KMS-11 (cell line): Measurements from ENCODE around the gene LGALS7B.

Experiments used
- H2AFZ ChIP-seq: fragments of 200-600 bp; sonication (generic); 2 replicates; pipeline ENCODE4 v1.6.1; 2016; ENCODE audit warnings: antibody characterized with exemption, mixed run types, low read depth
- H3K27ac ChIP-seq: fragments of 200-600 bp; sonication (generic); 2 replicates; pipeline ENCODE4 v1.6.1; 2016; ENCODE audit warnings: mild to moderate bottlenecking, mixed run types
- H3K27me3 ChIP-seq: fragments of 200-600 bp; sonication (generic); 2 replicates; pipeline ENCODE4 v1.6.1; 2017; ENCODE audit warnings: mild to moderate bottlenecking, low read depth, mixed run types, moderate library complexity; ENCODE audit not compliant: insufficient read depth
- H3K36me3 ChIP-seq: fragments of 200-600 bp; sonication (generic); 2 replicates; pipeline ENCODE4 v1.6.1; 2017; ENCODE audit warnings: mild to moderate bottlenecking, mixed run types; ENCODE audit not compliant: insufficient read depth
- H3K4me1 ChIP-seq: fragments of 200-600 bp; sonication (generic); 2 replicates; pipeline ENCODE4 v1.6.1; 2016; ENCODE audit warnings: mild to moderate bottlenecking, low read depth, mixed run types; ENCODE audit not compliant: poor library complexity, severe bottlenecking
- H3K4me2 ChIP-seq: fragments of 200-600 bp; sonication (generic); 2 replicates; pipeline ENCODE4 v1.7.0; 2016; ENCODE audit warnings: mild to moderate bottlenecking, mixed run types
- H3K4me3 ChIP-seq: fragments of 200-600 bp; sonication (generic); IDR thresholded peaks from 2 replicates; pipeline ENCODE4 v1.6.1; 2017; ENCODE audit warnings: low read depth, low read length, mixed read lengths; ENCODE audit not compliant: insufficient read depth
- H3K79me2 ChIP-seq: fragments of 200-600 bp; sonication (generic); 2 replicates; pipeline ENCODE4 v1.6.1; 2016; ENCODE audit warnings: low read depth, mixed run types; ENCODE audit not compliant: insufficient read depth
- H3K9ac ChIP-seq: fragments of 200-600 bp; sonication (generic); 2 replicates; pipeline ENCODE4 v1.6.1; 2016; ENCODE audit warnings: mild to moderate bottlenecking, mixed run types
- H4K20me1 ChIP-seq: fragments of 200-600 bp; sonication (generic); 2 replicates; pipeline ENCODE4 v1.6.1; 2016; ENCODE audit warnings: mild to moderate bottlenecking, mixed run types; ENCODE audit not compliant: insufficient read depth
- CTCF ChIP-seq: fragments of 200-600 bp; sonication (generic); conservative IDR thresholded peaks from 2 replicates; pipeline ENCODE4 v1.6.1; 2017; ENCODE audit warnings: low read depth, mild to moderate bottlenecking, antibody characterized with exemption, low read length, moderate library complexity, mixed read lengths

Gene LGALS7B

GRCh38 chr19:38839816-38840582 lies 51.0 kb downstream of the LGALS7B start:
- Histone ChIP-seq H4K20me1 (no peaks in the 10 kb centered on the region; the same call in 1 of the 2 replicates), H3K27ac (no peak overlapping the region), H3K9ac (no peak overlapping the region), H3K4me2 (no peak overlapping the region), H3K79me2 (peaks cover 35% of the 10 kb centered on the region), H2AFZ (no peak overlapping the region), H3K4me3 (no peak overlapping the region), H3K4me1 (no peaks in the 10 kb centered on the region), H3K36me3 (peaks cover 42% of the 10 kb centered on the region; the same call in 1 of the 2 replicates), H3K27me3 (no peaks in the 10 kb centered on the region; the same call in 1 of the 2 replicates)
- TF ChIP-seq CTCF, result no peak

DNA sequence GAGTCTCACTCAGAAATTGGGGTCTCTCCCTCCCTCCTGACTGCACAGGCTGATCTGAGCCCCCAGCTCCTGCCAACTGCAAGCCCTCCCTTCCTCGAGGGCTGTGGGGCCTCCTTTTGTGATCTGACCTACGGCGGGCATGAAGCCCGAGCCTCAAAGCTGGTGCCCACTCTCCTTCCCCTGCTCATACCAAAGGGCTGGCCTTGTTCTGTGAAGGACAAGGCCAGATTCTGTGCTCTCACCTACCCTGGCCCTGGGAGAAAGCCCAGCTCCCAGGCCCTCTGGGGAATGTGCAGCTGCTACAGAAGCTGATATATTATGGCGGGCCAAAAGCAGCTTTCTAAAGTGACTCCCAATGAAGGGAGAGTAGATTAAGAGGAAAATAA lies 51.6 kb downstream of the LGALS7B start:
- H3K27ac ChIP-seq, result no peak overlapping the region
- H3K79me2 ChIP-seq, result peaks cover 41% of the 10 kb centered on the region
- no peak overlapping the region for H2AFZ ChIP-seq
- no peak overlapping the region for H3K4me2 ChIP-seq
- H3K27me3 ChIP-seq, result no peaks in the 10 kb centered on the region; the same call in 1 of the 2 replicates
- TF ChIP-seq CTCF, result no peak
- no peak overlapping the region for H3K9ac ChIP-seq
- H3K36me3 ChIP-seq, result peaks cover 48% of the 10 kb centered on the region; the same call in 1 of the 2 replicates
- H3K4me1 ChIP-seq, result peaks cover 3% of the 10 kb centered on the region
- H4K20me1 ChIP-seq, result no peaks in the 10 kb centered on the region; the same call in 1 of the 2 replicates
- no peak overlapping the region for H3K4me3 ChIP-seq
